WTC11 (cell line): ENCODE data around the gene CTIF. TPM values are rescaled to one million over a fixed set of nuclear protein-coding genes. Genes with fewer than 3 reads are reported as not detected.

Experiments used
- ATAC-seq: fragments of 200-7000 bp; cut with Tn5 transposase; 2 replicates; pipeline ENCODE4 v1.10.0; 2021; ENCODE audit warnings: mild to moderate bottlenecking, moderate library complexity
- CTCF ChIA-PET: fragments of 300-600 bp; sonication (Branson Sonifier 250); formaldehyde crosslinking; loops from one replicate; lab custom pipeline; 2021; ENCODE audit warnings: antibody characterized with exemption; lab: Charles Lee
- POLR2A ChIA-PET: fragments of 350-600 bp; sonication (Branson Sonifier 250); formaldehyde crosslinking; loops from one replicate; lab custom pipeline; 2021; ENCODE audit warnings: antibody characterized with exemption; lab: Charles Lee
- DNase-seq: peaks from one replicate; pipeline ENCODE4 v3.0.0; 2021; ENCODE audit warnings: low spot score
- H3K27ac Mint-ChIP-seq: 2 replicates; pipeline ENCODE4 v1.8.0; 2021; ENCODE audit warnings: mixed read lengths
- H3K27me3 Mint-ChIP-seq: 2 replicates; pipeline ENCODE4 v1.8.0; 2021; ENCODE audit warnings: low read depth, mild to moderate bottlenecking, moderate library complexity, mixed read lengths
- H3K36me3 Mint-ChIP-seq: 2 replicates; pipeline ENCODE4 v1.8.0; 2021; ENCODE audit warnings: mixed read lengths
- H3K4me1 Mint-ChIP-seq: 2 replicates; pipeline ENCODE4 v1.8.0; 2022; ENCODE audit warnings: mixed read lengths
- H3K4me3 Mint-ChIP-seq: 2 replicates; pipeline ENCODE4 v1.8.0; 2021; ENCODE audit warnings: mild to moderate bottlenecking, moderate library complexity, mixed read lengths
- H3K9me3 Mint-ChIP-seq: 2 replicates; pipeline ENCODE4 v1.8.0; 2021; ENCODE audit warnings: mixed read lengths
- ATF1 ChIP-seq: sonication (generic); formaldehyde crosslinking; IDR thresholded peaks from 2 replicates; pipeline ENCODE4 v1.8.1; 2023; ENCODE audit warnings: mild to moderate bottlenecking, moderate library complexity, missing genetic modification reagents
- ATF6 ChIP-seq: sonication (generic); formaldehyde crosslinking; IDR thresholded peaks from 2 replicates; pipeline ENCODE4 v1.8.1; 2023; ENCODE audit warnings: mild to moderate bottlenecking, missing genetic modification reagents
- ERG ChIP-seq: fragments of 250-450 bp; sonication (Bioruptor Pico); IDR thresholded peaks from 2 replicates; pipeline ENCODE4 v1.8.0; 2021; ENCODE audit warnings: mild to moderate bottlenecking
- FOXJ3 ChIP-seq: sonication (generic); formaldehyde crosslinking; IDR thresholded peaks from 2 replicates; pipeline ENCODE4 v1.9.0; 2021; ENCODE audit warnings: missing genetic modification reagents, mild to moderate bottlenecking, borderline replicate concordance
- FOXK1 ChIP-seq: sonication (generic); formaldehyde crosslinking; IDR thresholded peaks from 2 replicates; pipeline ENCODE4 v1.8.0; 2022; ENCODE audit warnings: mild to moderate bottlenecking, moderate library complexity, missing genetic modification reagents
- GABPB1 ChIP-seq: sonication (generic); formaldehyde crosslinking; IDR thresholded peaks from 2 replicates; pipeline ENCODE4 v1.8.1; 2023; ENCODE audit warnings: mild to moderate bottlenecking, missing genetic modification reagents
- NR1H2 ChIP-seq: sonication (generic); formaldehyde crosslinking; IDR thresholded peaks from 2 replicates; pipeline ENCODE4 v1.9.0; 2021; ENCODE audit warnings: mild to moderate bottlenecking, moderate library complexity, missing genetic modification reagents
- NR3C1 ChIP-seq: sonication (generic); formaldehyde crosslinking; conservative IDR thresholded peaks from 2 replicates; pipeline ENCODE4 v1.8.1; 2023; ENCODE audit warnings: low read depth, mild to moderate bottlenecking, missing genetic modification reagents
- RELA ChIP-seq: sonication (generic); formaldehyde crosslinking; IDR thresholded peaks from 2 replicates; pipeline ENCODE4 v1.8.1; 2022; ENCODE audit warnings: missing genetic modification reagents, mild to moderate bottlenecking, borderline replicate concordance
- SMAD4 ChIP-seq: sonication (generic); formaldehyde crosslinking; IDR thresholded peaks from 2 replicates; pipeline ENCODE4 v1.8.0; 2022; ENCODE audit warnings: mild to moderate bottlenecking, missing genetic modification reagents
- SOX15 ChIP-seq: fragments of 250-450 bp; sonication (Bioruptor Pico); IDR thresholded peaks from 2 replicates; pipeline ENCODE4 v1.9.0; 2021; ENCODE audit warnings: mild to moderate bottlenecking
- ZNF263 ChIP-seq: sonication (generic); formaldehyde crosslinking; IDR thresholded peaks from 2 replicates; pipeline ENCODE4 v1.8.1; 2022; ENCODE audit warnings: low read depth, mild to moderate bottlenecking, moderate library complexity, missing genetic modification reagents
- ZNF281 ChIP-seq: sonication (generic); formaldehyde crosslinking; IDR thresholded peaks from 2 replicates; pipeline ENCODE4 v1.8.0; 2023; ENCODE audit warnings: mild to moderate bottlenecking, missing genetic modification reagents
- ZNF317 ChIP-seq: sonication (generic); formaldehyde crosslinking; IDR thresholded peaks from 2 replicates; pipeline ENCODE4 v1.8.1; 2023; ENCODE audit warnings: low read depth, mild to moderate bottlenecking, moderate library complexity, missing genetic modification reagents, borderline replicate concordance
- ZNF396 ChIP-seq: fragments of 250-450 bp; sonication (Bioruptor Pico); IDR thresholded peaks from 2 replicates; pipeline ENCODE4 v1.8.0; 2021; ENCODE audit warnings: mild to moderate bottlenecking, moderate library complexity, borderline replicate concordance
- ZNF423 ChIP-seq: fragments of 250-450 bp; sonication (Bioruptor Pico); IDR thresholded peaks from 2 replicates; pipeline ENCODE4 v2.1.2; 2022; ENCODE audit warnings: mild to moderate bottlenecking, moderate library complexity
- total RNA-seq: library from RNA; stranded (reverse); gene quantifications from 3 replicates; pipeline ENCODE4 v1.2.3, GENCODE V29; 2021
- TF ChIP-seq, protein P1 (sequence below): sonication (generic); formaldehyde crosslinking; IDR thresholded peaks from 2 replicates; pipeline ENCODE4 v1.8.0; 2023; ENCODE audit warnings: missing genetic modification reagents
- TF ChIP-seq, protein P2 (sequence below): sonication (generic); formaldehyde crosslinking; IDR thresholded peaks from 2 replicates; pipeline ENCODE4 v1.8.1; 2022; ENCODE audit warnings: low read depth, mild to moderate bottlenecking, moderate library complexity, missing genetic modification reagents, borderline replicate concordance
- TF ChIP-seq, protein P3 (sequence below): sonication (generic); formaldehyde crosslinking; conservative IDR thresholded peaks from 2 replicates; pipeline ENCODE4 v1.8.1; 2023; ENCODE audit warnings: mild to moderate bottlenecking, low read depth, missing genetic modification reagents, moderate library complexity
- TF ChIP-seq, protein P4 (sequence below): fragments of 250-450 bp; sonication (Bioruptor Pico); IDR thresholded peaks from 2 replicates; pipeline ENCODE4 v1.9.0; 2021; ENCODE audit warnings: mild to moderate bottlenecking

The CTIF gene
- total RNA-seq, 1 experiment from 2014 or later = 28.5 TPM

DNA sequence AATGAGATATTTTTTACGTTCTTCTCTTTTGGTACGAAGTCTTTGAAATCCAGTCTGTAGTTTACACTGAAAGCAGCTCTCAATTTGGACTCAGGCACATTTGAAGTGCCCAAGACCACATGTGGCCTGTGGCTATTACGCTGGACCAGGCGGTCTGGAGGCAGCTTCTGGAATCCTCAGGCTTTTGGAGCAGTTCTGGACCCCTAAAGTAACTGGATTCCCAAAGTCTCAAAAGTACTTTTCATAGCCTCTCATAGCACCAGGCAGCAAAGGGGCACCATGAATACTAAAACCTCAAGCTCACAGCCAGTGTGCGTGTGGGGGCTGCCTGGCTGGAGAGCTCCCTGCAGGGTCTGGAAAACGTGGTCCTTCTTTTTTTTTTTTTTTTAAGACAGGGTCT is 293.0 kb downstream of the CTIF start (continued):
- TF ChIP-seq ZNF263 (CRISPR knock-in tag) = no peak

DNA sequence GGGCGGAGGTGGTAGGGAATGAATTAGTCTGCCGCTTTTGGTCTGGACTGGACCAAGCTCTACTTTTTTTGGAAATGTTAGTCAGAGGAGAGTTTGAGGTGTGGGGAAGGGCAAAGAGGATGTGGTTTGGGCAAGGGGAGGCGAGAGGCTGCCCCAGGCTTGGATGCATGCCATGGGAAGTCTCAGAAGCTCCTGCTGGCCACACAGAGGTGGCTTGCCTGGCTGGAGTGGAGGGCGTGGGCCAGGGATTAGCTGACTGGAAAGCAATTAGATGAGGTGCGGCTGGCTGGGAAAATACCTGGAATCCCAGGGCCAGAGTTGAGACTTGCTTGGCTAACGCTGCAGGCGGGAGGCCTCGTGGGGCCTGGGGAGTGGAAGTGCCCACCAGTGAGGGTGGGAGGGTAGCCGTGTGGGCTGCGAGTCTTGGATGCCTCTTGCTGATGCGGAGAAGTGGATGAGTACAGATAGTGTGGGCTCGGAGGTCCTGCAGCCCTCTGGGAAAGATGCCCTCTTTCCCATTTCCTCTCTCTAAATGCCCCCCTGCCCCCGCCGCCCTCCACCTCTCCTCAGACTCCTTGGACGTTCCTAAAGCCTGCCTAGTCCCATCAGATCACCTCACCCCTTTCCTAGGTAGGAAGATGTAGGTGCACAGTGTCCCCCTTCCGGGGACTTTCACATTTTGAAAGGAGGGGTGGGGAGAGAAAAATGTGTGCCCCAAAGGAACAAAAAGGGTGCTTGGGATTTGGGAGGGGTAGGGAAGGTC is 294.3 kb downstream of the CTIF start:
- H3K4me3 Mint-ChIP-seq = no peak overlapping the region
- peak; percentile 12 for DNase-seq
- POLR2A ChIA-PET = interaction anchor here (0.5 kb wide), 1 partner anchor 360 kb away, joined by 4 read pairs; no protein-coding TSS in a partner anchor
- no peak for TF ChIP-seq ATF1 (CRISPR knock-in tag)
- TF ChIP-seq ZNF281 = no peak
- TF ChIP-seq, protein P1, sequence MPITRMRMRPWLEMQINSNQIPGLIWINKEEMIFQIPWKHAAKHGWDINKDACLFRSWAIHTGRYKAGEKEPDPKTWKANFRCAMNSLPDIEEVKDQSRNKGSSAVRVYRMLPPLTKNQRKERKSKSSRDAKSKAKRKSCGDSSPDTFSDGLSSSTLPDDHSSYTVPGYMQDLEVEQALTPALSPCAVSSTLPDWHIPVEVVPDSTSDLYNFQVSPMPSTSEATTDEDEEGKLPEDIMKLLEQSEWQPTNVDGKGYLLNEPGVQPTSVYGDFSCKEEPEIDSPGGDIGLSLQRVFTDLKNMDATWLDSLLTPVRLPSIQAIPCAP = no peak
- TF ChIP-seq SOX15 (CRISPR knock-in tag) = no peak
- no peak for TF ChIP-seq NR3C1
- TF ChIP-seq FOXJ3 = no peak
- no peak for TF ChIP-seq FOXK1 (CRISPR knock-in tag)
- TF ChIP-seq ZNF396 = no peak
- TF ChIP-seq GABPB1 = no peak
- TF ChIP-seq, protein P2, sequence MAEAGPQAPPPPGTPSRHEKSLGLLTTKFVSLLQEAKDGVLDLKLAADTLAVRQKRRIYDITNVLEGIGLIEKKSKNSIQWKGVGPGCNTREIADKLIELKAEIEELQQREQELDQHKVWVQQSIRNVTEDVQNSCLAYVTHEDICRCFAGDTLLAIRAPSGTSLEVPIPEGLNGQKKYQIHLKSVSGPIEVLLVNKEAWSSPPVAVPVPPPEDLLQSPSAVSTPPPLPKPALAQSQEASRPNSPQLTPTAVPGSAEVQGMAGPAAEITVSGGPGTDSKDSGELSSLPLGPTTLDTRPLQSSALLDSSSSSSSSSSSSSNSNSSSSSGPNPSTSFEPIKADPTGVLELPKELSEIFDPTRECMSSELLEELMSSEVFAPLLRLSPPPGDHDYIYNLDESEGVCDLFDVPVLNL (CRISPR knock-in tag) = no peak
- TF ChIP-seq ZNF317 (CRISPR knock-in tag) = no peak
- TF ChIP-seq ERG (CRISPR knock-in tag) = no peak
- no peak for TF ChIP-seq SMAD4 (CRISPR knock-in tag)
- TF ChIP-seq NR1H2 (CRISPR knock-in tag) = no peak
- TF ChIP-seq ATF6 (CRISPR knock-in tag) = no peak
- no peak for TF ChIP-seq RELA (CRISPR knock-in tag)
- TF ChIP-seq ZNF423 (CRISPR knock-in tag) = no peak
- TF ChIP-seq, protein P3, sequence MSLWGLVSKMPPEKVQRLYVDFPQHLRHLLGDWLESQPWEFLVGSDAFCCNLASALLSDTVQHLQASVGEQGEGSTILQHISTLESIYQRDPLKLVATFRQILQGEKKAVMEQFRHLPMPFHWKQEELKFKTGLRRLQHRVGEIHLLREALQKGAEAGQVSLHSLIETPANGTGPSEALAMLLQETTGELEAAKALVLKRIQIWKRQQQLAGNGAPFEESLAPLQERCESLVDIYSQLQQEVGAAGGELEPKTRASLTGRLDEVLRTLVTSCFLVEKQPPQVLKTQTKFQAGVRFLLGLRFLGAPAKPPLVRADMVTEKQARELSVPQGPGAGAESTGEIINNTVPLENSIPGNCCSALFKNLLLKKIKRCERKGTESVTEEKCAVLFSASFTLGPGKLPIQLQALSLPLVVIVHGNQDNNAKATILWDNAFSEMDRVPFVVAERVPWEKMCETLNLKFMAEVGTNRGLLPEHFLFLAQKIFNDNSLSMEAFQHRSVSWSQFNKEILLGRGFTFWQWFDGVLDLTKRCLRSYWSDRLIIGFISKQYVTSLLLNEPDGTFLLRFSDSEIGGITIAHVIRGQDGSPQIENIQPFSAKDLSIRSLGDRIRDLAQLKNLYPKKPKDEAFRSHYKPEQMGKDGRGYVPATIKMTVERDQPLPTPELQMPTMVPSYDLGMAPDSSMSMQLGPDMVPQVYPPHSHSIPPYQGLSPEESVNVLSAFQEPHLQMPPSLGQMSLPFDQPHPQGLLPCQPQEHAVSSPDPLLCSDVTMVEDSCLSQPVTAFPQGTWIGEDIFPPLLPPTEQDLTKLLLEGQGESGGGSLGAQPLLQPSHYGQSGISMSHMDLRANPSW = no peak
- TF ChIP-seq, protein P4, sequence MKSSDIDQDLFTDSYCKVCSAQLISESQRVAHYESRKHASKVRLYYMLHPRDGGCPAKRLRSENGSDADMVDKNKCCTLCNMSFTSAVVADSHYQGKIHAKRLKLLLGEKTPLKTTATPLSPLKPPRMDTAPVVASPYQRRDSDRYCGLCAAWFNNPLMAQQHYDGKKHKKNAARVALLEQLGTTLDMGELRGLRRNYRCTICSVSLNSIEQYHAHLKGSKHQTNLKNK (CRISPR knock-in tag) = no peak
- TF ChIP-seq, all 79 proteins: peak for 0
- Mint-ChIP-seq H3K27me3 (no peaks in the 10 kb centered on the region), H3K27ac (peak overlapping the region; percentile 83), H3K9me3 (no peaks in the 10 kb centered on the region), H3K36me3 (no peaks in the 10 kb centered on the region), H3K4me1 (peaks cover 61% of the 10 kb centered on the region)
- ATAC-seq = no peak
- CTCF ChIA-PET = interaction anchor here (1.1 to 1.6 kb wide), 3 partner anchors 20 to 56 kb away, joined by 3 to 4 read pairs (median 4); no protein-coding TSS in a partner anchor
